Muscle layer of duodenum (tissue), 2 donors: ENCODE measurements around the gene MAB21L1.
A peak's percentile ranks its signal among the peaks of the same experiment; 100 is the strongest.

Experiments used
- H3K27ac ChIP-seq: one replicate; pipeline ENCODE4 v1.7.0; 2013; ENCODE audit warnings: mild to moderate bottlenecking, low read length
- H3K27me3 ChIP-seq: one replicate; pipeline ENCODE4 v1.7.0; 2013; ENCODE audit warnings: low read depth, mild to moderate bottlenecking, control low read depth, low read length
- H3K36me3 ChIP-seq, 2 donors: one replicate each; pipeline ENCODE4 v1.7.0; 2013; ENCODE audit warnings: low read length in 2 of 2, control low read depth in 1 of 2, mild to moderate bottlenecking in 1 of 2; ENCODE audit not compliant: insufficient read depth in 2 of 2, control insufficient read depth in 1 of 2
- H3K4me1 ChIP-seq, 2 donors: one replicate each; pipeline ENCODE4 v1.7.0; 2013; ENCODE audit warnings: low read length in 2 of 2, mild to moderate bottlenecking in 2 of 2, control low read depth in 1 of 2, moderate library complexity in 1 of 2; ENCODE audit not compliant: insufficient read depth in 2 of 2, control insufficient read depth in 1 of 2
- H3K4me3 ChIP-seq, 2 donors: one replicate each; pipeline ENCODE4 v1.7.0; 2013; ENCODE audit warnings: low read length in 2 of 2, low read depth in 1 of 2, mild to moderate bottlenecking in 1 of 2
- H3K9me3 ChIP-seq, 2 donors: one replicate each; pipeline ENCODE4 v1.7.0; 2013; ENCODE audit warnings: low read length in 2 of 2, control low read depth in 1 of 2, mild to moderate bottlenecking in 1 of 2; ENCODE audit not compliant: control insufficient read depth in 1 of 2
- donor health status: healthy.

Gene MAB21L1

DNA sequence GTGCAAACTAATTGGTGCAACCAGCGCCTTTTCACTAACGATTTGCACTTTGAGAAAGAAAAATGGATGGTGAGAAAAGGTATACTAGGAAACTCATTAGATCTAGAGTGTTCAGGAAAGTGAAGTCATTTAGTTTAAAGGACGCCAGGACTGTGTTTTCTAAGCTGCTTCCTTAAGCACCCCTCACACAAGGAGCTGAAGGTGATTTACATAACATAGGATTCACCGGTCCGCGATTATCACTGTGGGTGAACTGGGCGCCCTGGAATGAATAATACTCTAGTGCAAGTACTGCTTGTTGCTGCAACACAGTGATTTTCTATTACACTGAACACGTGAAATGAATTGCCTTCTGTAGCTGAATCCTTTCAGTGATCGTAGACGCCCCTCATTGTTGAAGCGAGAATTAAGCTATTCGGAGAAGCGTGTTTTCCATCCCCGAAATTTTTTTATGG is 2.6 kb upstream of the MAB21L1 start:
- Histone ChIP-seq H3K9me3 (no peaks in the 10 kb centered on the region), H3K4me3 (no peak overlapping the region), H3K36me3 (peaks cover 0 to 6% of the 10 kb centered on the region in 2 donors), H3K4me1 (no peaks in the 10 kb centered on the region), H3K27ac (no peak overlapping the region), H3K27me3 (peaks cover 23% of the 10 kb centered on the region)

DNA sequence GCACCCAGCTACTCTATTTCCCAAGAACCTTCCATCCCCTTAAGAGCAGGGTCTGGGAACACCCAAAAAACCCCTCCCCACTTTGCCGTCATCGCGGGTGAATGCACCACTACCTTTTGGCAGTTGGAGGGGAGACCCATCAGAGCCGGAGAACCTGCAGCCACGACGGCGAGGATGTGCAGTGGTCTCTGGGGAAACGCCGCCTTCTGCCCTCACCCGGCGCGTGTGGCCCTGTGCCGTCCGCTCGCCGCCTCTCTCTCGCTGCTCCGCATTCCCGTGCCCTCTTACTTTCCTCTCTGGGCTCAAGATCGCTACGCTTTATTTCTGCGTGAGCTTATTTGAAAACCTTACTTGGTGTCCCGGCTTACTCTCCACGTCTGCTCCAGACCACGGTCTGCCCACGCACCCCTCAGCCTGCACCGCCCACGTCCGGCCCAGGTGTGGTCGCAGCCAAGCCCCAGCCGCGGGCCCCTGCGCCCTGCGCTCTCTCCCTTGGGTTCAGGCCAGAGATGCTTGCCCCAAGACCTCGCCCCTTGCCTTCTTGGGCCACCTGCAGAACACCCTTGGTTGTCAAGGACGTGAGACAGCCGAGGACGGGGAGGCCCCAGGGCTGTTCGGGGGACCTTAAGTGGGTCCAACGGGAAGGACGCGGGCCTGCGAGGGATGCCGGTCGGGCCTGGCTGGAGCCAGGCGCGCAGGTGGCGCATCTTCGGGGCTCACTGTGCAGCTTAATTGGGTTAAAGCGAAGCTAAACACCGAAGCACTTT is 2.0 kb upstream of the MAB21L1 start:
- Histone ChIP-seq H3K27me3 (peaks cover 23% of the 10 kb centered on the region), H3K9me3 (no peaks in the 10 kb centered on the region), H3K4me3 (peak overlapping the region in 1 of 2 donors; percentile 50), H3K4me1 (no peaks in the 10 kb centered on the region), H3K36me3 (peaks cover 0 to 6% of the 10 kb centered on the region in 2 donors), H3K27ac (no peak overlapping the region)

DNA sequence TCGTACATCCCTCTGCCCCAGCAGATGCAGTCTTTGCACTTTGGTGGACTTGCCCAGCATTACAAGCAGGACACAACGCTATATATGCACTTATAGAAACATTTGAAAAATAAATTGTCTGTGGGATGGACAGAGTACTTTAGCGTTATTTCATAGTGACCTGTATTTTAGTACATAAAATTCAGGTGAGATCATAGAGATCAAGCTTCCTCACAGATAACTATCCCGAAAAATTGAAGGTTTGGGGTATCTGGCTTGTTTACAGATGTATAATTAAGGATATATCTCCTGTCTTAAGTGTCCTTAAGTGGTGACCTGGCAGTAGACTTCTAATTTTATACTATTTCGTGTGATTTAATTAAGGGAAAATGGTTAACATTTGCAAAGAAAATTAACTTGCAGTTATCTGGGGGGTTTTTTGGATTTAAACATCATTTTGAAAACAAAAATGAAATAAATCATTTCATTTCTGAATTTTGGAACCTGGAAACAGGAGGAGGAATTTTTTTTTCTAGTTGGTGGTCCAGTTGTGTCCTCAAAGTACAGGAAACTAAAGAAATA is 977 bp upstream of the MAB21L1 start:
- peak overlapping the region in 1 of 2 donors; percentile 62 for H3K4me3 ChIP-seq
- no peaks in the 10 kb centered on the region for H3K4me1 ChIP-seq
- peaks cover 23% of the 10 kb centered on the region for H3K27me3 ChIP-seq
- no peak overlapping the region for H3K27ac ChIP-seq
- peaks cover 0 to 6% of the 10 kb centered on the region in 2 donors for H3K36me3 ChIP-seq
- H3K9me3 ChIP-seq: no peaks in the 10 kb centered on the region

DNA sequence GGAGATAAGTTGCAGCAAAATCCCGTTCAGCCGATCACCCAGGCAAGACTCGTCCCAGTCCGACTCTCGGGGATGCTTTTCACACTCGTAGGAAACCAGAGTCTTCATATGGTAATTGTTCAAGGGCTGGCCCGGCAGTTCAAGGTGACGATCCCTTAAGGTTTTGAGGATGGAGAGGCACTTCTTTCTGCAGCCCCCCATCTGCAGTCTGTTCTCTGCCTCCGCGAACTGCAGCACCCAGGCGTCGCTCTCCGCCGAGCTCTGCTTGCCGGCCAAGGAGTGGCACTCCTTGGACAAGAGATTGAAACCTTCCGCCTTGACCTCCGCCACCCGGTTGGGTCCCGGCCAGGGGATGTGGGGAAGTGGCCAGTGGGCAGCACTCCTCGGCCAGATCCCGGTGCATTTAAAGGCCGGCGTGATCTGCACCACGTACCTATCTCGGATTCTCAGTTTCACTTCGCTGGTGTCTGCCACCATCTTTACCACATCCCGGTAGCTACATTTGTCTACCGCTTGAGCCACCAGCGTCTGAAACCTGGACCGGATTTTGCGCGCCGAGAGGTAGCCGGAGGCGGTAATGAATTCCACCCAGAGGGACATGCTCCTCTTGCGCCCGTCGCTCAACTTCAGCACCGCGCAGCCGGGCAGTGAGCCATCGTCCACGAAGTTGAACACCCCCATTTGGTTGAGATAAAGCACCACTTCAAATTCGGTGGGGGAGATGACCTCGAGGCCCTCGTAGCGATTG is 1.1 kb downstream of the MAB21L1 start:
- Histone ChIP-seq H3K4me3 (peak overlapping the region; percentile 62 to 65), H3K27me3 (peaks cover 35% of the 10 kb centered on the region), H3K36me3 (peaks cover 0 to 6% of the 10 kb centered on the region in 2 donors), H3K4me1 (no peaks in the 10 kb centered on the region), H3K27ac (no peak overlapping the region), H3K9me3 (no peaks in the 10 kb centered on the region)

DNA sequence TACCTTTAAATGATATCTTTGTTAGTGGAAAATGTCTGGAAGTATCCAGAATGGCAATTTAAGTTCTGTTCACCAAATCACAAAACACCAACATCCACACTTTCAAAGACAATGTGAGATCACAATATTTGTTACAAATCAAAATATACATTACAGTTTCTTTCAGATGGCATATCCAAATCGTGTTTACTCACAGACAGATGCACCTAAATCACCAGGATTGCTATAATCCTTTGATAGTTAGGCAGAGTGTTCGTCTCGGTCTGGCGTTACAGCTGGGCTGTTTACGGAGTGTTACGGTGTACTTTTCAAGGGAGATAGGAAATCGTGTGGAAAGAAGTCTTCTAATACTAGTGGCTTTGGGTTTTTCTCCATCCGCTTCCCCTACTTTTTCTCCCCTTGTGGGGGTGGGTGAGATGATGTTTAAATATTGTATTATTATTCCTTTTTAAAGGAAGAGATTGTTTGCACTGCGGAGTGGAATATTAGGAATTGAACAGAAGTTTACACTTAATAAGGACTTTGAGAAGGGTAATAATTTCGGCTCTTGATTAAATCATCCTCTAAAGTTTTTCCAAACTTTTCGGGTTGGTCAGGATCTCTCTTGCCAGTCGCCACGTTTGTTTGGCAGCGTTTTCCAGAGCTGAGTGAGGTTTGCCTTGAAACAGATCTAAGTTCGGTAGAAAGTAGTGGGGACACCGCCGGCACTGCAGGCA is 1.8 kb downstream of the MAB21L1 start:
- Histone ChIP-seq H3K27ac (no peak overlapping the region), H3K9me3 (no peaks in the 10 kb centered on the region), H3K4me3 (peak overlapping the region; percentile 62 to 65), H3K4me1 (no peaks in the 10 kb centered on the region), H3K27me3 (peaks cover 38% of the 10 kb centered on the region), H3K36me3 (peaks cover 0 to 6% of the 10 kb centered on the region in 2 donors)

DNA sequence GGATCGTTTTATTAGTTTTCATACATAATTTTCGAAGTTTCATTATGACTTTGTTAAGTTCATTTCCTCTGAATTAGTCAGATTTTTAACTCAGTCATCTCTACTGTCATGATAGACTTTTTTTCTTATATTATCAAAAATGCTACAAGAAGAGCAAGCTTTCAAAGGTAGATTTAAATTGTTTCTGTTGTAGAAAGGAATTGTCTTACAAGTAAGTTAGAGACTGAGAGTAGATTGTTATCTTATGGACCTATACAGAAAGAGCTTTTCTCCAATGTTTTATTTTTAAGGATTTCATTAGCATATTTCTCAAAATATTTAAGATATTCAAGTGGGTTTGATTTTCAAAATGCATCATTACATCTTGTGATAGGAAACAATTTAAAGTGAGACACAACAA is 2.7 kb downstream of the MAB21L1 start:
- Histone ChIP-seq H3K27me3 (peaks cover 38% of the 10 kb centered on the region), H3K36me3 (peaks cover 0 to 6% of the 10 kb centered on the region in 2 donors), H3K9me3 (no peaks in the 10 kb centered on the region), H3K4me1 (no peaks in the 10 kb centered on the region), H3K4me3 (peak overlapping the region in 1 of 2 donors; percentile 45), H3K27ac (no peak overlapping the region)

DNA sequence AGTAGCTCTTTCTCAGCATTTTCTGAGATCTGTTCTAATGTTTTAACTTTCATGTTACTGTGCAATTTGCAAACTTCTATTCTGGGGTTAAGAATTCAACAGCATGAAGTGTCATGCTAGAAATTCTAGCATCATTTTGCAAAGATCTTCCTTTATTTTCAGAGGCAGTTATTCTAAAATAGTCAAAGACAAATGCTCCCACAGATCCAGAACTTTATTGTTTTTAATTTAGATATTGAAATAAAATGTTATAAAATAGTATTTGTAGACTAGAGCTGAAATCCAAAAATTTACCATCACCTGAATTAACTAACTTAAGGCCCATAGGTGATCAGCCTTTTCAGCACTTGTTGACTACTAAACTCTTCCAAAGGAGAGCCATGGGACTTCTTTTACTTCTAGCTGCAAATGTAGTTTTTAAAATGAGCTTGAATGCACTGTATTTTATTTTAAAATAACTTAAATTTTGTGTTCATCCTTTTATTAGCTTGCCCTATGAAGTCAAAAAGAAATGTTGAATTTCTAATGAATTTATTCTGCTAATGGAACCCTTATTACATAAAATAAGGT is 3.2 kb downstream of the MAB21L1 start:
- Histone ChIP-seq H3K27ac (no peak overlapping the region), H3K27me3 (peaks cover 38% of the 10 kb centered on the region), H3K36me3 (peaks cover 0 to 6% of the 10 kb centered on the region in 2 donors)

DNA sequence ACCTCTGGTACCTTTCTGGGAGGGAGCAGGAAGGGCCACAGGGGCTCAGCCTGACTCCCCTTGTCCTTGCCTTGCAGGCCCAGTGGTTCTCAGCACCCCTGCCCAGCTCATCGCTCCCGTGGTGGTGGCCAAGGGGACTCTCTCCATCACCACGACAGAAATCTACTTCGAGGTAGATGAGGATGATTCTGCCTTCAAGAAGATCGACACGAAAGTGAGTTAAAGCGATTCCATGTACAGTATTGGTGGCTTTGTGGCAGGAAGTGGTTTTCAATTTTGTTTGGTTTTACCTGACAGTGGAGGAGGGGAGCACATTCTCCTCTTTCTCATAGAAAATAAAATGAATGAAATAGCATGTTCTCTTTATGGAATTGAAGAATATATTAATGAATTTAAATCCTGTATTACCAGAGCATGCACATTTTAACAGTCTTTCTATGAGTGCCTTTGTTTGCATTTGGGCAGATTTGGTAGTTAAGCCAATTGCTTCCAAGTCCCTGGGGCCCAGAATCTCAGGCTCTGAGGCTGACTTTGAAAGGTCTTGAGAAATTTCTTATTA is 4.1 kb downstream of the MAB21L1 start:
- H3K36me3 ChIP-seq: peaks cover 0 to 6% of the 10 kb centered on the region in 2 donors
- H3K9me3 ChIP-seq: no peaks in the 10 kb centered on the region
- no peaks in the 10 kb centered on the region for H3K4me1 ChIP-seq
- H3K27me3 ChIP-seq: peaks cover 35% of the 10 kb centered on the region
- peak overlapping the region in 1 of 2 donors; percentile 46 for H3K4me3 ChIP-seq
- no peak overlapping the region for H3K27ac ChIP-seq

More for the DNA sequence above, 3.2 kb downstream of the MAB21L1 start:
- Histone ChIP-seq H3K4me1 (no peaks in the 10 kb centered on the region), H3K4me3 (peak overlapping the region in 1 of 2 donors; percentile 45), H3K9me3 (no peaks in the 10 kb centered on the region)

DNA sequence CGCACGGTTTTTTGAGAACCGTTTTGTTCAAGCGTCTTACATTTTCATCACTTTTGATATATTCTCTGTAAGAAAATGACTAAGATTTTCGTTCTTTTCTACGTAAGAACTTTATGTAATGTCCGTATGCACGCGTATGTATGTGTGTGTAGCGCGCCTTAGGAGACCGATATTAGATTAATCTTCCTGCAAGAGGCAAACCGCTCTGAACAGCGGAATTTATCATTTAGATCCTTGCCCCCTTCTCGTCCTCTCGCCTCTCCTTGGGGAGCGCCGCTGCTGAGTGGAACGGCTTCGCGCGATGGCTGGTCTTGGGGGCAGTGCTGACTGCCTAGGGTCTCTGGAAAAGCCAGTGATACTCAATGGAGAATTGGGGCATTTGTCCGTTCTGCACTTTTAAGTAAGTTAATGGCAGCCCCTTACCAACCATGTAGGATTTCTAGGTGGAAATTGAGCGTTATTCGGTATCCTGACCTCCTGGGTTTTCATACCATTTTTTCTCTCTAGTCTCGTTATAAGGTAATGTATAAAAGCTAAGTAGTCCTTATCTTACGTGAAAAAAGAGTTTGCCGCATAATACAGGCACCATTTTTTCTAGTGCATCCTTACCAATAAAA is 4.7 kb downstream of the MAB21L1 start:
- H3K27ac ChIP-seq: no peak overlapping the region
- H3K4me1 ChIP-seq: no peaks in the 10 kb centered on the region
- no peaks in the 10 kb centered on the region for H3K9me3 ChIP-seq
- peaks cover 0 to 6% of the 10 kb centered on the region in 2 donors for H3K36me3 ChIP-seq
- peak overlapping the region in 1 of 2 donors; percentile 61 for H3K4me3 ChIP-seq
- peaks cover 29% of the 10 kb centered on the region for H3K27me3 ChIP-seq
